NT2/D1 (cell line): ENCODE measurements around the gene PERCC1.

ENCODE experiments used
- SUZ12 ChIP-seq: IDR thresholded peaks from 2 replicates; pipeline ENCODE4 v1.6.1; 2011; ENCODE audit not compliant: insufficient read length, insufficient read depth; ENCODE audit errors: extremely low read depth
- YY1 ChIP-seq: IDR thresholded peaks from 2 replicates; pipeline ENCODE4 v1.6.1; 2011; ENCODE audit not compliant: insufficient read length, insufficient read depth
- ZNF274 ChIP-seq: IDR thresholded peaks from 2 replicates; pipeline ENCODE4 v1.6.1; 2011; ENCODE audit warnings: mild to moderate bottlenecking, low read depth, low read length

DNA sequence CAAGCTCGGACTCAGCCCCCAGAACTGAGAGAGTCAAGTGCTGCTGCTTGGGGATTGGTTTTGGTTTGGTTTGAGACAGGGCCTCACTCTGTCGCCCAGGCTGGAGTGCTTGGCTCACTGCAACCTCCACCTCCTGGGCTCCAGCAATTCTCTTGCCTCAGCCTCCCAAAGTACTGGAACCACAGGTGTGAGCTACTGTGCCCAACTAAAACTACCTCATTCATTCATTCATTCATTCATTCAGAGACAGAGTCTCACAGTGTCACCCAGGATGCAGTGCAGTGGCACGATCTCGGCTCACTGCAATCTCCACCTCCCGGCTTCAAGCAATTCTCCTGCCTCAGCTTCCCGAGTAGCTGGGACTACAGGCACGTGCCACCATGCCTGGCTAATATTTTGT is 41.1 kb upstream of the PERCC1 start:
- TF ChIP-seq YY1 (no peak), SUZ12 (no peak), ZNF274 (no peak)
